IPS DF 6.9 (cell line): ENCODE data around the gene PIGH.
A peak's percentile ranks its signal among the peaks of the same experiment; 100 is the strongest.

ENCODE experiments used
- DNase-seq: peaks from one replicate; pipeline ENCODE4 v3.0.0-alpha.2; 2013; ENCODE audit warnings: low read depth, low spot score
- H3K27ac ChIP-seq: one replicate; pipeline ENCODE4 v1.5.1; 2013; ENCODE audit warnings: low read length, control low read depth
- H3K27me3 ChIP-seq: 2 replicates; pipeline ENCODE4 v1.6.1; 2013; ENCODE audit warnings: mild to moderate bottlenecking, low read length; ENCODE audit not compliant: control insufficient read depth, insufficient read depth
- H3K36me3 ChIP-seq: 2 replicates; pipeline ENCODE4 v1.6.1; 2013; ENCODE audit warnings: low read length; ENCODE audit not compliant: control insufficient read depth, insufficient read depth
- H3K4me1 ChIP-seq: 2 replicates; pipeline ENCODE4 v1.6.1; 2013; ENCODE audit warnings: low read length; ENCODE audit not compliant: control insufficient read depth, insufficient read depth
- H3K4me3 ChIP-seq: 2 replicates; pipeline ENCODE4 v1.5.1; 2013; ENCODE audit warnings: mild to moderate bottlenecking, low read length
- H3K9me3 ChIP-seq: 2 replicates; pipeline ENCODE4 v1.6.1; 2013; ENCODE audit warnings: low read length, inconsistent platforms; ENCODE audit not compliant: control insufficient read depth, insufficient read depth
- WGBS: extraction: QIAGEN DNeasy Blood & Tissue Kit; methylation state at CpG from one replicate; pipeline ENCODE4 v1.1.7; 2013; ENCODE audit warnings: mixed read lengths, missing lambda C conversion rate; ENCODE audit not compliant: insufficient read length, insufficient coverage; 5-methylcytosine and 5-hydroxymethylcytosine counted together

PIGH gene, protein sequence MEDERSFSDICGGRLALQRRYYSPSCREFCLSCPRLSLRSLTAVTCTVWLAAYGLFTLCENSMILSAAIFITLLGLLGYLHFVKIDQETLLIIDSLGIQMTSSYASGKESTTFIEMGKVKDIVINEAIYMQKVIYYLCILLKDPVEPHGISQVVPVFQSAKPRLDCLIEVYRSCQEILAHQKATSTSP

GRCh38 chr14:67599698-67600561, at the start of gene PIGH:
TSS of gene PIGH (minus strand) at chr14:67600268. CDS start at chr14:67600203, 65 bp downstream.
- Histone ChIP-seq H3K4me3 (peak within 1 kb of the TSS; percentile 51; the same call in 1 of the 2 replicates), H3K36me3 (no peaks in the 10 kb centered on the region), H3K9me3 (no peaks in the 10 kb centered on the region), H3K27me3 (peaks cover 11% of the 10 kb centered on the region), H3K27ac (no peak within 1 kb of the TSS), H3K4me1 (no peaks in the 10 kb centered on the region)
- DNase-seq, result no peak
- WGBS, result no CpG with 5 or more reads among the region's 77 CpGs

DNA sequence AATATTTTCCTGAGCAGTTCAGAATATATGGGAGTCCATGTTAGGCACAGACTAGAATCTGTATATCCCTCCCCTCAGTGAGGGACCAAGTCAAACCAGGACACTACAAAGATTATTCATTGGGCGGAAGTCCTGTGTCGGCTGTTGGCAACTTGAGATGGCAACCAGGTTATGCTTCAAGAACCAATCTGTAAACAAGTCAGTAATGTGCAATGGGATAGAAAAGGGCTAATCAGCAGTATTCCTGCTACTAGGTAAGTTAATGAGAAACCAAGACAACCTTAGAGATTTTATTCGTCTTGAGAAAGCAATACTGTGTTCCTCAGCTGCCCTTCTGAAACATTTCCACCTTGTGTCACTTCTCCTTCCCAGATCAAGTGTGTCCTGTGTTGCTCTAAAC, 46.1 kb upstream of the PIGH start:
- H3K4me1 ChIP-seq, result no peaks in the 10 kb centered on the region
- H3K27ac ChIP-seq, result no peak overlapping the region
- H3K4me3 ChIP-seq, result no peak overlapping the region
- no peaks in the 10 kb centered on the region for H3K9me3 ChIP-seq
- H3K27me3 ChIP-seq, result no peaks in the 10 kb centered on the region
- no CpG with 5 or more reads among the region's 3 CpGs for WGBS
- H3K36me3 ChIP-seq, result peaks cover 12% of the 10 kb centered on the region; the same call in 1 of the 2 replicates
- DNase-seq, result no peak

GRCh38 chr14:67645414-67645813, 45.3 kb upstream of the PIGH start:
- Histone ChIP-seq H3K9me3 (no peaks in the 10 kb centered on the region), H3K27ac (no peak overlapping the region), H3K4me1 (no peaks in the 10 kb centered on the region), H3K4me3 (no peak overlapping the region), H3K27me3 (no peaks in the 10 kb centered on the region), H3K36me3 (peaks cover 7% of the 10 kb centered on the region; the same call in 1 of the 2 replicates)
- no CpG with 5 or more reads among the region's 5 CpGs for WGBS
- no peak for DNase-seq

DNA sequence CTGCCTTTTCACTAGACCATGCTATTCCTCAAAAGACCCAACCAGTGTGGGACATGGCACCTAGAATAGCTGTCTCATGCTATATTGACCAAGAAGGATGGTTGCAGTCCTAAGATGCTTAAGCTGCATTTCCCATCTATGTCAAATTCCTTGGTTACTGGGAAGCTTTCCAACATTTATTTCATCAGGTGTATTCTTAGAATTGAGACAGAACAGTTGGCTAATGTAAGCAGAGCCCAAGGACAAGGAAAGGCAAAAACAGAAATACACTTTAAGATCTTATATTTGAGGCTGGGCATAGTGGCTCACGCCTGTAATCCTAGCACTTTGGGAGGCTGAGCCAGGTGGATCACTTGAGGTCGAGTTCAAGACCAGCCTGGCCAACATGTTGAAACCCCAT, 44.4 kb upstream of the PIGH start:
- Histone ChIP-seq H3K4me3 (no peak overlapping the region), H3K36me3 (peaks cover 6% of the 10 kb centered on the region; the same call in 1 of the 2 replicates), H3K9me3 (no peaks in the 10 kb centered on the region), H3K27me3 (no peaks in the 10 kb centered on the region), H3K27ac (no peak overlapping the region), H3K4me1 (no peaks in the 10 kb centered on the region)
- no peak for DNase-seq
- no CpG with 5 or more reads among the region's 2 CpGs for WGBS

DNA sequence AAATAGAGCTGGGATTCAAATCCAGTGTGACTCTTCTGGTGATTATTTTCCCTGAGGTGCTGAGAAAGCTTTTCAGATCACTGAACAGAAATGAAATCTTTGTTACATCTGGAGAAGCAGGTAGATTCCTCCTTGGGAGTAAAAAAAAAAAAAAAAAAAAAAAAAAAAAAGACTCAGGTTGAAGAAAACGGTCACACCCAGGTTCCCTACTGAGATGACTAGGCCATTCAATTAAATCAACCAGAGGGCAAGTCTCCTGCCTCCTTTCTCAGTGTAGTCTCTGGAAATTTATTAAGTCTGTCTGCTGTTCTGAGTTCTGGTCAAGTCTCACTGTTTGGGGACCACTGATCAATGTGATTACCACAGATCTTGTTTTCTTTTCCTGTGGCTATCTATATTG, 43.6 kb upstream of the PIGH start:
- Histone ChIP-seq H3K27me3 (no peaks in the 10 kb centered on the region), H3K36me3 (peaks cover 2% of the 10 kb centered on the region; the same call in 1 of the 2 replicates), H3K4me1 (no peaks in the 10 kb centered on the region), H3K4me3 (no peak overlapping the region), H3K9me3 (no peaks in the 10 kb centered on the region), H3K27ac (no peak overlapping the region)
- WGBS, result no CpG with 5 or more reads among the region's 1 CpG
- no peak for DNase-seq

- Histone ChIP-seq H3K27me3 (no peaks in the 10 kb centered on the region), H3K4me3 (no peak overlapping the region), H3K36me3 (peaks cover 2% of the 10 kb centered on the region; the same call in 1 of the 2 replicates), H3K27ac (no peak overlapping the region), H3K9me3 (no peaks in the 10 kb centered on the region), H3K4me1 (no peaks in the 10 kb centered on the region)
- no peak for DNase-seq
- WGBS, result no CpG with 5 or more reads among the region's 5 CpGs
Observed at GRCh38 chr14:67641902-67642749, 42.1 kb upstream of the PIGH start.

GRCh38 chr14:67641480-67641879, 41.4 kb upstream of the PIGH start:
- peaks cover 2% of the 10 kb centered on the region; the same call in 1 of the 2 replicates for H3K36me3 ChIP-seq
- WGBS, result no CpG with 5 or more reads among the region's 1 CpG
- H3K4me3 ChIP-seq, result no peak overlapping the region
- no peaks in the 10 kb centered on the region for H3K9me3 ChIP-seq
- no peak overlapping the region for H3K27ac ChIP-seq
- DNase-seq, result no peak
- H3K4me1 ChIP-seq, result no peaks in the 10 kb centered on the region
- H3K27me3 ChIP-seq, result no peaks in the 10 kb centered on the region

- Histone ChIP-seq H3K27me3 (no peaks in the 10 kb centered on the region), H3K4me3 (no peak overlapping the region)
- DNase-seq, result no peak
Observed at GRCh38 chr14:67638642-67639041, 38.6 kb upstream of the PIGH start.

DNA sequence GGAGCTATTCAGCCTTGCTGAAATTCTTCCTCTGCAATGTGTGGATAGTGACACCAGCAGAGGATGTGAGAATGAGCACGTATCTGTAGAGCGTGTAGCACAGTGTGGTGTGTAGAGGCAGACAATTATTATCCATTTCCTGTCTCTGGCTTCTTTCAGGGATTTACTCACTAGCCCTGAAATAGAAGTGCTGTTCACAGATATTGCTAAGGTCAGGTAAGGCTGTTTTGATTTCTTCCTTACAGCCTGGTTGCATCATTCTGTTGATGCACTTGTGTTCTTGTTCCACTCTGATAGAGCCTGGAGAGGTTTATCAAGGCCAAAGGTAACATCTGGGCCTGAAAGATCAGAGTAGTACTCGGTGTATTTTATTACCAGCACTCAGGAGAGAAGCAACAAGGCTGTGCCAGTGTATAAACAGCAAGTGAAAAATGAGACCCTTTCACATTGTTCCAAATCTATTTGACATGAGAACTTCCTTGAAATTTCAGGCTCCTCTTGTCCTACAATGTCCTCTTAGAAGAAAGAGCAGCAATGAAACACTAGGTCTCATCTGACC, 36.4 kb upstream of the PIGH start:
- no peaks in the 10 kb centered on the region for H3K4me1 ChIP-seq
- H3K4me3 ChIP-seq, result no peak overlapping the region
- H3K9me3 ChIP-seq, result no peaks in the 10 kb centered on the region
- DNase-seq, result no peak
- H3K36me3 ChIP-seq, result no peaks in the 10 kb centered on the region
- H3K27ac ChIP-seq, result no peak overlapping the region
- WGBS, result no CpG with 5 or more reads among the region's 3 CpGs
- H3K27me3 ChIP-seq, result no peaks in the 10 kb centered on the region

More at GRCh38 chr14:67638642-67639041, 38.6 kb upstream of the PIGH start:
- Histone ChIP-seq H3K4me1 (no peaks in the 10 kb centered on the region), H3K9me3 (no peaks in the 10 kb centered on the region), H3K27ac (no peak overlapping the region), H3K36me3 (no peaks in the 10 kb centered on the region)
- WGBS, result no CpG with 5 or more reads among the region's 3 CpGs
